AG04450 (cell line): ENCODE data around the gene ZNF428. TPM values are rescaled to one million over a fixed set of nuclear protein-coding genes. Genes with fewer than 3 reads are reported as not detected.

ENCODE experiments used
- CTCF ChIA-PET: fragments of 300-600, 350-600 bp; formaldehyde crosslinking; extraction: SDS; loops from one replicate; lab custom pipeline; 2022; ENCODE audit warnings: antibody characterized with exemption, inconsistent platforms; lab: Charles Lee
- POLR2A ChIA-PET: fragments of 350-600 bp; formaldehyde crosslinking; extraction: SDS; loops from one replicate; lab custom pipeline; 2021; ENCODE audit warnings: antibody characterized with exemption, inconsistent platforms; lab: Yijun Ruan, JAX
- DNase-seq: peaks from one replicate; pipeline ENCODE4 v3.0.0-alpha.2; 2011; ENCODE audit warnings: low read depth, low spot score
- H3K27ac ChIP-seq: one replicate; pipeline ENCODE4 v1.5.1; 2012; ENCODE audit warnings: low read depth, low read length, control low read depth
- H3K27me3 ChIP-seq: one replicate; pipeline ENCODE4 v1.6.0; 2012; ENCODE audit warnings: low read length; ENCODE audit not compliant: control insufficient read depth, insufficient read depth
- H3K4me3 ChIP-seq: 2 replicates; pipeline ENCODE4 v1.5.1; 2011; ENCODE audit warnings: mild to moderate bottlenecking, low read depth, low read length, control low read depth
- H3K9me3 ChIP-seq: 2 replicates; pipeline ENCODE4 v1.5.1; 2012; ENCODE audit warnings: low read length; ENCODE audit not compliant: control insufficient read depth, insufficient read depth
- polyA plus RNA-seq: library from polyadenylated mRNA; depleted of rRNA; stranded (reverse); fragments of >200 nt; gene quantifications from 2 replicates; pipeline ENCODE4 v1.2.3, GENCODE V29; 2011
- TF ChIP-seq, protein P1 (sequence below): IDR thresholded peaks from 2 replicates; pipeline ENCODE4 v1.5.1; 2011; ENCODE audit warnings: low read depth, low read length, control low read depth, inconsistent platforms

ZNF428 gene
- polyA plus RNA-seq, 1 experiment: 18.7 TPM

DNA sequence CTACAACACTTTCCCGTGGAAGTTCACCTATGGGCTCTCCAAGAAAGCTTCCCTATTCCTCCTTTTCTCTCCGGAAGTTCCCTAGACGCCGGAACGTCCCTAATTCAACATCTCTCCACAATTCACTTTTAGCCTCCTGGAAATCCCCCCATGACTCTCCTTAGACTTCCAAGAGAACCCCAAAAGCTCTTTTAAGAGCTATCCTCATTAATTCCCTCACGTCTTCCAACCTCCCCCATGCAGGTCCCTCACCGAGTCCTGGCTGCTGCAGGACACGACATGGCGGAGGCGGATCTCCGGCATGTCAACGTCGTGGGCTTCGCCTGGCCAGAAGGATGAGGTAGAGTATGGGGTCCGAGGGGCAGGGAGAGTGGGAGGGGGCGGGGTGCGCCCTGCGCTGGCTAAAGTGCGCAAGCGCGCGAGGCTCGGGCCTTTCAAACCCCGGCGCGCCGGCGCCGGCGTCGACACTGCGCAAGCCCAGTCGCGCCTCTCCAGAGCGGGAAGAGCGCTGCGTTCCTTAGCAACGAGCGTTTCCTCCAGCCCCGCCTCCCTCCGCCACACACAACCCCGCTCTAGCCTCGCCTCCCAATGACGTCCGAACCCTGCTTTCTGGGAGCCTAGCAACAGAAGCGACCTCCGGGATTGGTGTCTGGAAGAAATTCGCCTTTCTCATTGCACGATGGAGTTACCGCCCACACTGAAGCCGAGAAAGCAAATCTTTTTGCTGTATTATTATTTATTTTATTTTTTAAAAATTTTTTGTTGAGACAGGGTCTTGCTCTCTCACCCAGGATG lies 44.1 kb downstream of the ZNF428 start, which contains the start of the genes PINLYP and XRCC1:
TSS of gene PINLYP (plus strand) at position 646 of the 795 bp plus-strand sequence. CDS start 1,391 bp downstream, outside the sequence.
TSS of gene XRCC1 (minus strand) at position 372 of the 795 bp plus-strand sequence. CDS start at position 303, 69 bp downstream.
- Histone ChIP-seq H3K27ac (peak within 1 kb of the TSS; percentile 61), H3K4me3 (peak within 1 kb of the TSS; percentile 95), H3K27me3 (peaks cover 2% of the 10 kb centered on the region), H3K9me3 (peaks cover 3% of the 10 kb centered on the region; the same call in 1 of the 2 replicates)
- ChIA-PET CTCF (interaction anchor here (1.3 to 3.0 kb wide), 3 partner anchors 19 to 21 kb away, joined by 3 to 20 read pairs (median 6); partner anchors contain the start of gene ZNF576), POLR2A (interaction anchor here (1.1 kb wide), 2 partner anchors 21 to 42 kb away, joined by 3 to 8 read pairs; partner anchors contain the start of genes IRGQ, ZNF575 and ZNF576)
- TF ChIP-seq, protein P1, sequence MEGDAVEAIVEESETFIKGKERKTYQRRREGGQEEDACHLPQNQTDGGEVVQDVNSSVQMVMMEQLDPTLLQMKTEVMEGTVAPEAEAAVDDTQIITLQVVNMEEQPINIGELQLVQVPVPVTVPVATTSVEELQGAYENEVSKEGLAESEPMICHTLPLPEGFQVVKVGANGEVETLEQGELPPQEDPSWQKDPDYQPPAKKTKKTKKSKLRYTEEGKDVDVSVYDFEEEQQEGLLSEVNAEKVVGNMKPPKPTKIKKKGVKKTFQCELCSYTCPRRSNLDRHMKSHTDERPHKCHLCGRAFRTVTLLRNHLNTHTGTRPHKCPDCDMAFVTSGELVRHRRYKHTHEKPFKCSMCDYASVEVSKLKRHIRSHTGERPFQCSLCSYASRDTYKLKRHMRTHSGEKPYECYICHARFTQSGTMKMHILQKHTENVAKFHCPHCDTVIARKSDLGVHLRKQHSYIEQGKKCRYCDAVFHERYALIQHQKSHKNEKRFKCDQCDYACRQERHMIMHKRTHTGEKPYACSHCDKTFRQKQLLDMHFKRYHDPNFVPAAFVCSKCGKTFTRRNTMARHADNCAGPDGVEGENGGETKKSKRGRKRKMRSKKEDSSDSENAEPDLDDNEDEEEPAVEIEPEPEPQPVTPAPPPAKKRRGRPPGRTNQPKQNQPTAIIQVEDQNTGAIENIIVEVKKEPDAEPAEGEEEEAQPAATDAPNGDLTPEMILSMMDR: peak; percentile 6; the same call in 1 of the 2 replicates
- peak; percentile 94 for DNase-seq

DNA sequence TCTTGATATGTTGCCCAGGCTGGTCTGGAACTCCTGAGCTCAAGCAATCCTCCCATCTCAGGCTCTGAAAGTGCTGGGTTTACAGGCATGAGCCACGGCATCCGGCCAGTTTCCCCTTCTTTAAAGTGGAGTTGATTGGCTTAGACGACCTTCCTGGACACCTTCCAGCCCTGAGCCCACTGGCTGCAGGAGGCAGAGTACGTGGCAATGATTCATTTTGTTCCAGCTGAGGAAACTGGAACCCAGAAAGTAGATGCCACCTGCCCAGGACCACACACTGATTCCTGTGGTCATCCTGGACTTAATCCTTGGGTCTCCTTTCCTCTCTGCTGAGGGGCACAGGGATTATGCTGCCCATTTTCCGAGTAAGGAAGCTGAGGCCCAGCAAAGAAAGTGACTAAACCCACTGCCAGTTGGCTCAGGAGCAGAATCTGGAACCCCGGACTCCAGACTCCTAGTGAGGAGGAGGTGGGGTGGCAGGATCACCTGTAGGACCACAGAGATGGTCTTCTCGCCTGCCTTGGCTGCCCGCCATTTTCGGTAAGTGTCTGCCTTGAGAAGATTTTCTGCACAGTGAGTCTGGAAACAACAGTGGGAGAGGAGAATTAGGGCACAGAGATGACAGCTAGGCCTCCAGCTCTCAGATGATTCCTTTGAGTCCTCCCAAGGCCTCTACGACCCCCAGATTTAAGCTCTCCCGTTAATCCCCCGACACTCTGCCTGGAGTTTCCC lies 44.8 kb downstream of the ZNF428 start:
- H3K27me3 ChIP-seq: peaks cover 2% of the 10 kb centered on the region
- H3K27ac ChIP-seq: peak overlapping the region; percentile 61
- CTCF ChIA-PET: interaction anchor here (1.0 to 3.0 kb wide), 5 partner anchors 20 to 40 kb away, joined by 3 to 20 read pairs (median 4); partner anchors contain the start of gene ZNF576
- DNase-seq: no peak
- peaks cover 3% of the 10 kb centered on the region; the same call in 1 of the 2 replicates for H3K9me3 ChIP-seq
- POLR2A ChIA-PET: interaction anchor here (1.1 to 1.2 kb wide), 3 partner anchors 20 to 41 kb away, joined by 3 to 8 read pairs (median 3); partner anchors contain the start of genes IRGQ, ZNF575 and ZNF576
- TF ChIP-seq, protein P1: no peak
- peak overlapping the region; percentile 95 for H3K4me3 ChIP-seq

DNA sequence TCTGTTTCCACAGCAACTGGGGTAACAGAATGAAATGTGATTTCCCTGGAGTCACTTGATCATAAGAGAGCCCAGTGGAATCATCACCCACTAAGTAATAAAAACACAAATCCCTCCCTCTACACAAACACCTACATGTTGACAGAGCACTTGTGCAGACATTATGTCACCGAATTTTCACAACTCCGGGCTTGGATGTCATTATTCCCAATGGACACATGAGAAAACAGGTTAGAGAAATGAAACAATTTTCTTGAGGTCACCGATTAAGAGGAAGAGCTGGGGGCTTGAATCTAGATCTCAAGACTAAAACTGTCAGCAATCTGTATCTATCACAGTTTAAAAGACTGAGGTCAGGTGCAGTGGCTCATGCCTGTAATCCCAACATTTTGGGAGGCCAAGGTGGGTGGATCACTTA lies 47.2 kb downstream of the ZNF428 start:
- no peak for DNase-seq
- H3K27me3 ChIP-seq: no peaks in the 10 kb centered on the region
- ChIA-PET POLR2A (no interaction called here), CTCF (no interaction called here)
- peaks cover 3% of the 10 kb centered on the region; the same call in 1 of the 2 replicates for H3K9me3 ChIP-seq
- no peak overlapping the region for H3K4me3 ChIP-seq
- H3K27ac ChIP-seq: no peak overlapping the region
- TF ChIP-seq, protein P1: no peak

DNA sequence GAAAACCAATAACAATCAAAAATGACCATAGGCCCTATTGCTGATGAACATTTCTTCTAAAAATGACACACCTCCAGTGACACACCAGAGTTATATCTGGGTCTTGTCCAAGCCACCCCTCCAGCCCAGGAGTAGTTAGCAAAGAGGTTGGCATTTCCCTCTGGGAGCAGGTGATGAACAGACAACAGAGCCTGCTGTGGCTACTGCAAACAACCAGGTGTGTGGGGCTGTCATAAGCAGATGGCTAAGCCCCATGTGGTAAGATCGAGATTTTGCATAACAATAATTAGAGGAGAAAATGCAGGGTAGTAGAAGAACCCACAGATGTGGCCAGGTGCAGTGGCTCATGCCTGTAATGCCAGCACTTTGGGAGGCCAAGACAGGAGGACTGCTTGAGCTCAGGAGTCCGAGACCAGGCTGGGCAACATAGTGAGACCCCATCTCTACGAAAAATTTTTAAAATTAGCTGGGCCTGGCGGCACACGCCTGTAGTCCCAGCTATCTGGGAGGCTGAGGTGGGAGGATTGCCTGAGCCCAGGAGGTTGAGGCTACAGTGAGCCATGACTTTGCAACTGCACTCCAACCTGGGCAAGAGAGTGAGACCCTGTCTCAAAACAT lies 49.1 kb downstream of the ZNF428 start:
- Histone ChIP-seq H3K9me3 (no peaks in the 10 kb centered on the region), H3K4me3 (no peak overlapping the region), H3K27ac (no peak overlapping the region), H3K27me3 (no peaks in the 10 kb centered on the region)
- ChIA-PET CTCF (interaction anchor here (2.0 to 2.2 kb wide), 2 partner anchors 15 to 24 kb away, joined by 11 to 17 read pairs; no protein-coding TSS in a partner anchor), POLR2A (no interaction called here)
- TF ChIP-seq, protein P1: no peak
- no peak for DNase-seq
